GM10266 (cell line): ENCODE data around the gene EXOG.

Experiments used
- DNase-seq: peaks from one replicate; pipeline ENCODE4 v3.0.0; 2012; ENCODE audit errors: extremely low spot score
- TF ChIP-seq, protein P1 (sequence below): IDR thresholded peaks from 2 replicates; pipeline ENCODE4 v1.5.1; 2012; ENCODE audit warnings: mild to moderate bottlenecking, low read depth; ENCODE audit not compliant: control insufficient read depth, insufficient read depth; ENCODE audit errors: missing control alignments

EXOG gene

DNA sequence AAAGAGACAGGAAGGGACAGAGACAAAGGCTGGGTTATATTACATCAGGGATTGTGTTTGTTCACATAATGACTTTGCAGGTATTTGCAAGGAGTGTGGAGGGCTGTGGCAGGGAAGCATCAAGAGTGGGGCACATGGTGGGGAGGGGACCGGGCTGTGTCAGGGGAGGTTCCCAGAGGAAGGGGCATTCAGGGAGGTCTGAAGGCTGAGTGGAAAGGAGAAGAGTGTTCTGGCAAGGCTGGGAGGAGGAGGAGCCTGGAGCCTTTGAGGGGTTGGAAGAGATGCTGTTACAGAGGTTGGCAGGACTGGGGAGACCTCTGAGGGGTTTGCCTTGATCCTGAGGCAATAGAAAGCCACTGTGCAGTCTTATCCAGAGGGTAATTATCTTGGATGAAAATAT lies 49.4 kb downstream of the EXOG start:
- TF ChIP-seq, protein P1, sequence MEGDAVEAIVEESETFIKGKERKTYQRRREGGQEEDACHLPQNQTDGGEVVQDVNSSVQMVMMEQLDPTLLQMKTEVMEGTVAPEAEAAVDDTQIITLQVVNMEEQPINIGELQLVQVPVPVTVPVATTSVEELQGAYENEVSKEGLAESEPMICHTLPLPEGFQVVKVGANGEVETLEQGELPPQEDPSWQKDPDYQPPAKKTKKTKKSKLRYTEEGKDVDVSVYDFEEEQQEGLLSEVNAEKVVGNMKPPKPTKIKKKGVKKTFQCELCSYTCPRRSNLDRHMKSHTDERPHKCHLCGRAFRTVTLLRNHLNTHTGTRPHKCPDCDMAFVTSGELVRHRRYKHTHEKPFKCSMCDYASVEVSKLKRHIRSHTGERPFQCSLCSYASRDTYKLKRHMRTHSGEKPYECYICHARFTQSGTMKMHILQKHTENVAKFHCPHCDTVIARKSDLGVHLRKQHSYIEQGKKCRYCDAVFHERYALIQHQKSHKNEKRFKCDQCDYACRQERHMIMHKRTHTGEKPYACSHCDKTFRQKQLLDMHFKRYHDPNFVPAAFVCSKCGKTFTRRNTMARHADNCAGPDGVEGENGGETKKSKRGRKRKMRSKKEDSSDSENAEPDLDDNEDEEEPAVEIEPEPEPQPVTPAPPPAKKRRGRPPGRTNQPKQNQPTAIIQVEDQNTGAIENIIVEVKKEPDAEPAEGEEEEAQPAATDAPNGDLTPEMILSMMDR = no peak

DNA sequence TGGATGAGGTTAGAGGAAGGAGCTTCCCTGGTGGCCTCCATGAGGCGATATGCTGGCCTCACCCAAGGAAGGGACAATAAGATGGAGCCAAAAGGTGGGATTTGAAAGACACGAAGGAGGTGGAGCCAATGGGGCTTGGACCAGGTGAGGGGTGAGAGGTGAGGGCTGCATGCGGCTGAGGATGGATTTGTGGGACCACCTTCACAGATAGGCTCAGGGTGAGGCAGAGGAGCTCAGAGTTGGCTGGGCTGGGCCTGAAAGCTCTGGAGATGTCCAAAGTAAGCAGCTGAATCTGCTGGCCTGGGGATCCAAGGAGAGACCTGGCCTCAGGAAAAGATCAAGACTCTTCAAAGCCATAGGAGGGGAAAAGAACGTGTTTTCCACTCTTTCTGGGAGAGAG lies 49.8 kb downstream of the EXOG start:
- DNase-seq = no peak
- TF ChIP-seq, protein P1 = no peak

More for the DNA sequence above, 49.4 kb downstream of the EXOG start:
- DNase-seq = no peak

DNA sequence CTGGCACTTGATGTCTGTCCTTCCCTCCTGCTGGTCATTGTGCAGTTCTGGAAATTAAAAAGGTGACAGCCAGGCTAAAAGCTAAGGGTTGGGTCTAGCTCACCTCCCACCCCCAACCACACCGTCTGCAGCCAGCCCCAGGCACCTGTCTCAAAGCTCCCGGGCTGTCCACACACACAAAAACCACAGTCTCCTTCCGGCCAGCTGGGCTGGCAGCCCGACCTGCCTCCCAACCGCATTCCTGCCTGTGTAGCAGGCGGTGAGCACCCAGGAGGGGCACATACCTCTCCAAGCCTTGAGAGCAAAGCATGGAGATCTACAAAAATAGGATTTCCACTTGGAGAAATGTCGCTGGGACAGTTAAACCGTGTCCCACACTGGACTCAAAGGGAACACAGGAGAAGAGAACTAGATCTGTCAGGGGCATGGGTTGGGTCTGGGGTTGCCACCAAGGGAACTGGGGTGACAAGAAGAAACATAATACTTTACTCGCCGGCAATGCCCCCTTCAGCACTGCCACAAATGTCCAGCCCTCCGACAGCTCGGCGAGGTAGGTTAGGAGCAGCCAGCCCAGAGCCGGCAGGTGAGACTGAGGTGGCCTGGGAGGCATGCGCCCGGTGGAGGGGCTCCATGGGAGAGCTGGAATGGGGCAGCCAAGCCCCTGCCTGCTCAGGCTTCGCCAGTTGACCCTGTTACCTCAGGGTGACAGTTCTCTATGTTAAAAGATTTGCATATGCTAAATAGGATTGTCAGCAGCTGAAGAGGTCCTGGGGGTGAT lies 52.2 kb downstream of the EXOG start:
- TF ChIP-seq, protein P1 = no peak
- DNase-seq = no peak

DNA sequence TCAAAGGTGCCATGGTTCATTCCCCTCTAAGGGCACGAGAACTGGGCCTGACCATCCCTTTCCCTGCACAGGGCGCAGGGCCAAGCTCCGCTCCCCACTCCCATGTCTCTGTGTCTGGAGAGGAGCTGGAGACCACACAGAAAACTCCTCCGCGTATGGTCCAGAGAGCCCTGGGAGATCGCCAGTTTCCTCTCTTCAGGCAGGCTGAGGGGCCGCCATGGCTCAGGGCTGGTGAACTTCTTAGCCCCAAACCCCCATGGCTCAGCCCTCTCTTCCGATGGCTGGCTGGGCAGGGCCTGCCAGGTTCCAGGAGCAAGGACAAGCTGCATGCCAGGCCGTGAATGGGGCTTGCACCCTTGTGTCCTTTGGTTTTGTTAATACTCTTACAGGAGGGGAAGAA lies 52.9 kb downstream of the EXOG start:
- TF ChIP-seq, protein P1 = no peak
- DNase-seq = no peak

DNA sequence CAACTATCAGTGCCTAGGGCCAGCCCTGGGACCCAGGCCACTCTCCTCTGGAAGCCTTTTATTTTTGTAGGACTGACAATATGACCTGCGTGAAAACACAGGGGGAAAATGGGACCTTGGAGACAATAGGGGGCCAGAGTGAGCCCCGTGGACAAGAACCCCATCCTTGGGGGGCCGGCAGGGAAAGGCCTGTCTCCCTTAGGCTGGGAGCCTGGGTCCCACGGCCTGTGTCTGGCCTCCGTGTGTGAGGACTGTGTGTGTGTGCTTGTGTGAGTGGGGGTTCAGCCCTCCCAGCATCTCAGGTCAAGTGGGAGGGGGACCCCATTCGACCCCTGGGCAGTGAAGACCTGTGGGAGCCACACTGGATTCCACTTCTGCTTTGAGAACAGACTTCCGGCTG lies 53.3 kb downstream of the EXOG start:
- TF ChIP-seq, protein P1 = no peak
- DNase-seq = no peak

DNA sequence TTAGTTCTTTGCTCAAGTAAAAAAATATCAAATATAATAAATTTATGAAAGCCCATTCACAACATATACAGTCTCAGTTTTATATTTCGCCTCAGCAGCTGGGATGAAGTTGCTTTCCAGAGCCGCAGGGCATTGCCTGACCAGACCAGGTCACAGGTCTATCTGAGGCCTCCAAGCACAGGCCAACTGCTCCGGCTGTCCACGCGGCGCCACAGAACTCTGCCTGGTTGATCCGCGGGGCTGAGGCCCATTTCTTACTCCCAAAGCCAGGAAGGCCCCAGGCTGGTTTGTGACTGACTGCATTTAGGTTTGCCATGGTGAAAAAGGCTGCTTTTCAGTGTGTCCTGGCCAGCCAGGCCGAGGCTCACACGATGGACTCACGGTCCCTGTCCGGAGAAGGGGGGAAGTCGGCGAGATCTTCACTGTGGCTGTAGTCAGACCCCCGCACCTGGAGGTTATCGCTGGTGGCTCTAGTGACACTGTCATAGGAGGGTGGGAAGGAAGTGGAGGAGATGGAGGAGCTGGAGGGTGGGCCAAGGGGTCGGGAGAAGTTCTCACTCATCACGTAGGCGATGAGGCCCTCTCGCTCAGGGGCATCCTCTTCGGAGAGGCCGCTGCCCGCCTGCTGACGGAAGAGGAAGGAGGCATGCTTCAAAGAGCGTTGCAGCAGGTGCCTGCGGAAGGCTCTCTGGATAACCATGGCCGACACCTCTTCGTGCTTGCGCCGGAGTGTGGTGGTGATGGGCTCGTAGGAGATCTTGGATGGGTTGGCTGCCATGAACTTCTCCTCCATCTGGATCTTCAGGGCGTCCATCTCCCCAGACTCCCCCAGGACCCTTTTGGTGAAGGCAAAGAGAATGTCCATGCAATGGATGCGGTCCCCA lies 54.1 kb downstream of the EXOG start:
- TF ChIP-seq, protein P1 = no peak

DNA sequence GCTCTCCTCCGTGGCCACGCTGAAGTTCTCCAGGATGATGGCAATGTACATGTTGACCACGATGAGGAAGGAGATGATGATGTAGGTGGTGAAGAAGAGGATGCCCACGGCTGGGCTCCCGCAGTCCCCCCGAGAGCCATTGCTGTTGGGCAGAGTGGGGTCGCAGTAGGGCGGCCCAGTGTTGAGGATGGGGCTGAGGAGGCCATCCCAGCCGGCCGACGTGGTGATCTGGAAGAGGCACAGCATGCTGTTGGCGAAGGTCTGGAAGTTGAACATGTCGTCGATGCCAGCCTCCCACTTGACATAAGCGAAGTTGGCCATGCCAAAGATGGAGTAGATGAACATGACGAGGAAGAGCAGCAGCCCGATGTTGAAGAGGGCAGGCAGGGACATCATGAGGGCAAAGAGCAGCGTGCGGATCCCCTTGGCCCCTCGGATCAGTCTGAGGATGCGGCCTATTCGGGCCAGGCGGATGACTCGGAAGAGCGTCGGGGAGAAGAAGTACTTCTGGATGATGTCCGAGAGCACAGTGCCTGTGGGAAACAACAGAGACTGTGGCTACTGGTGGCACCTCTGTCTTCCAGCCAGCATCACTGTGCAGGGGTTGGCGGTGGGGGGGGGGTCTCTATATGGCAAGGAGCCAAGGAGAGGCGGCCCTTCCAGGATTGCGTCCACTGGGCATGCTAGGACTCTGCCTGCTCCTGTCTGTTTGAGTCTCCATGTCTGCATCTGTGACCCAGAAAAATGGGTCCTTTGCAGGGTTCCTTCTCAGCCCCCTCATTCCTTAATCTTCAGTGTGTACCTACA lies 55.1 kb downstream of the EXOG start:
- no peak for DNase-seq
- TF ChIP-seq, protein P1 = no peak

More for the DNA sequence above, 54.1 kb downstream of the EXOG start:
- DNase-seq = no peak
